Activated CD4-positive, alpha-beta memory T cell treated with anti-CD3 and anti-CD28 coated beads, Interleukin-2, amount 10 ng/mL, durations not matched to agents 7 days and 5 days (primary cell): ENCODE data around the gene SLC4A4. TPM values are rescaled to one million over a fixed set of nuclear protein-coding genes. Genes with fewer than 3 reads are reported as not detected.
"Not testable (repeated sequence)": the region's sequence is repeated elsewhere in the genome, so short reads cannot be mapped to it uniquely, and the experiment has no call there.

Source experiments
- CTCF ChIA-PET: fragments of 350-600 bp; sonication (Branson Sonifier 250); formaldehyde crosslinking; loops from one replicate; lab custom pipeline; 2021; ENCODE audit warnings: antibody characterized with exemption, inconsistent platforms; lab: Charles Lee
- POLR2A ChIA-PET: fragments of 350-600 bp; sonication (Branson Sonifier 250); formaldehyde crosslinking; loops from one replicate; lab custom pipeline; 2021; ENCODE audit warnings: antibody characterized with exemption; lab: Charles Lee
- DNase-seq: peaks from one replicate; pipeline ENCODE4 v3.0.0-alpha.2; 2020
- H3K27ac Mint-ChIP-seq: one replicate; pipeline ENCODE4 v1.8.0; 2021; ENCODE audit warnings: mild to moderate bottlenecking, mixed read lengths
- H3K27me3 Mint-ChIP-seq: one replicate; pipeline ENCODE4 v1.8.0; 2021; ENCODE audit warnings: mixed read lengths
- H3K36me3 Mint-ChIP-seq: one replicate; pipeline ENCODE4 v1.8.0; 2021; ENCODE audit warnings: low read depth, mixed read lengths
- H3K4me1 Mint-ChIP-seq: one replicate; pipeline ENCODE4 v1.8.0; 2021; ENCODE audit warnings: mixed read lengths
- H3K4me3 Mint-ChIP-seq: one replicate; pipeline ENCODE4 v1.8.0; 2021; ENCODE audit warnings: mild to moderate bottlenecking, mixed read lengths
- H3K9me3 Mint-ChIP-seq: one replicate; pipeline ENCODE4 v1.8.0; 2021; ENCODE audit warnings: mixed read lengths
- total RNA-seq, 2 experiments: library from RNA; stranded (reverse); gene quantifications; one replicate each; pipeline ENCODE4 v1.2.3, GENCODE V29; 2021

SLC4A4 gene
- total RNA-seq, 2 experiments from 2014 or later = 2.3 to 3.1 TPM

- Mint-ChIP-seq H3K27ac (no peak overlapping the region), H3K9me3 (no peaks in the 10 kb centered on the region), H3K27me3 (no peaks in the 10 kb centered on the region), H3K36me3 (no peaks in the 10 kb centered on the region), H3K4me3 (no peak overlapping the region), H3K4me1 (no peaks in the 10 kb centered on the region)
- ChIA-PET POLR2A (no interaction called here), CTCF (no interaction called here)
- DNase-seq = no peak
Observed at GRCh38 chr4:71400810-71401209, 62.0 kb downstream of the SLC4A4 start.

GRCh38 chr4:71402616-71403015, 63.8 kb downstream of the SLC4A4 start:
- no peaks in the 10 kb centered on the region for H3K36me3 Mint-ChIP-seq
- ChIA-PET CTCF (no interaction called here), POLR2A (no interaction called here)
- no peak overlapping the region for H3K4me3 Mint-ChIP-seq
- DNase-seq = no peak
- H3K9me3 Mint-ChIP-seq = no peaks in the 10 kb centered on the region
- no peak overlapping the region for H3K27ac Mint-ChIP-seq
- H3K27me3 Mint-ChIP-seq = no peaks in the 10 kb centered on the region
- no peaks in the 10 kb centered on the region for H3K4me1 Mint-ChIP-seq

GRCh38 chr4:71404049-71404448, 65.2 kb downstream of the SLC4A4 start:
- DNase-seq = no peak
- Mint-ChIP-seq H3K4me3 (no peak overlapping the region), H3K27ac (no peak overlapping the region), H3K4me1 (no peaks in the 10 kb centered on the region), H3K36me3 (peaks cover under 1% of the 10 kb centered on the region), H3K9me3 (peaks cover 7% of the 10 kb centered on the region), H3K27me3 (no peaks in the 10 kb centered on the region)
- CTCF ChIA-PET = no interaction called here
- POLR2A ChIA-PET = no interaction called here

GRCh38 chr4:71405791-71406190, 67.0 kb downstream of the SLC4A4 start:
- H3K9me3 Mint-ChIP-seq = peaks cover 10% of the 10 kb centered on the region
- H3K4me1 Mint-ChIP-seq = no peaks in the 10 kb centered on the region
- H3K27me3 Mint-ChIP-seq = no peaks in the 10 kb centered on the region
- no peak for DNase-seq
- ChIA-PET CTCF (interaction anchor here (0.7 kb wide), 1 partner anchor 672 kb away, joined by 3 read pairs; no protein-coding TSS in a partner anchor), POLR2A (no interaction called here)
- H3K36me3 Mint-ChIP-seq = peaks cover 2% of the 10 kb centered on the region
- H3K27ac Mint-ChIP-seq = no peak overlapping the region
- H3K4me3 Mint-ChIP-seq = no peak overlapping the region

GRCh38 chr4:71406459-71406963, 67.7 kb downstream of the SLC4A4 start:
- Mint-ChIP-seq H3K9me3 (peaks cover 10% of the 10 kb centered on the region), H3K27ac (no peak overlapping the region), H3K4me1 (no peaks in the 10 kb centered on the region), H3K27me3 (no peaks in the 10 kb centered on the region), H3K4me3 (no peak overlapping the region), H3K36me3 (peaks cover 2% of the 10 kb centered on the region)
- POLR2A ChIA-PET = no interaction called here
- no peak for DNase-seq
- CTCF ChIA-PET = interaction anchor here (0.7 kb wide), 1 partner anchor 672 kb away, joined by 3 read pairs; no protein-coding TSS in a partner anchor

GRCh38 chr4:71408961-71409360, 70.1 kb downstream of the SLC4A4 start:
- H3K27me3 Mint-ChIP-seq, H3K4me1 Mint-ChIP-seq, POLR2A ChIA-PET, DNase-seq, H3K27ac Mint-ChIP-seq, H3K36me3 Mint-ChIP-seq, CTCF ChIA-PET, H3K9me3 Mint-ChIP-seq, H3K4me3 Mint-ChIP-seq: not testable (repeated sequence)

GRCh38 chr4:71411981-71412380, 73.2 kb downstream of the SLC4A4 start:
- Mint-ChIP-seq H3K27ac (no peak overlapping the region), H3K4me3 (no peak overlapping the region), H3K27me3 (no peaks in the 10 kb centered on the region), H3K4me1 (no peaks in the 10 kb centered on the region), H3K9me3 (peaks cover 10% of the 10 kb centered on the region), H3K36me3 (peaks cover 2% of the 10 kb centered on the region)
- CTCF ChIA-PET = no interaction called here
- POLR2A ChIA-PET = no interaction called here
- no peak for DNase-seq

GRCh38 chr4:71415491-71415890, 76.7 kb downstream of the SLC4A4 start:
- Mint-ChIP-seq H3K4me1 (no peaks in the 10 kb centered on the region), H3K4me3 (no peak overlapping the region), H3K27ac (no peak overlapping the region), H3K27me3 (no peaks in the 10 kb centered on the region), H3K9me3 (no peaks in the 10 kb centered on the region), H3K36me3 (no peaks in the 10 kb centered on the region)
- CTCF ChIA-PET = no interaction called here
- POLR2A ChIA-PET = no interaction called here
- DNase-seq = no peak

GRCh38 chr4:71417150-71417549, 78.3 kb downstream of the SLC4A4 start:
- Mint-ChIP-seq H3K27me3 (no peaks in the 10 kb centered on the region), H3K4me1 (no peaks in the 10 kb centered on the region), H3K4me3 (no peak overlapping the region), H3K9me3 (peaks cover 2% of the 10 kb centered on the region), H3K36me3 (no peaks in the 10 kb centered on the region), H3K27ac (no peak overlapping the region)
- POLR2A ChIA-PET = no interaction called here
- CTCF ChIA-PET = no interaction called here
- DNase-seq = no peak

GRCh38 chr4:71426381-71427042, 87.7 kb downstream of the SLC4A4 start:
- no peak overlapping the region for H3K27ac Mint-ChIP-seq
- ChIA-PET CTCF (no interaction called here), POLR2A (no interaction called here)
- H3K36me3 Mint-ChIP-seq = no peaks in the 10 kb centered on the region
- no peaks in the 10 kb centered on the region for H3K4me1 Mint-ChIP-seq
- H3K9me3 Mint-ChIP-seq = peaks cover under 1% of the 10 kb centered on the region
- no peak for DNase-seq
- H3K27me3 Mint-ChIP-seq = no peaks in the 10 kb centered on the region
- no peak overlapping the region for H3K4me3 Mint-ChIP-seq

- Mint-ChIP-seq H3K27ac (no peak overlapping the region), H3K9me3 (no peaks in the 10 kb centered on the region), H3K4me3 (no peak overlapping the region), H3K27me3 (no peaks in the 10 kb centered on the region), H3K4me1 (no peaks in the 10 kb centered on the region), H3K36me3 (no peaks in the 10 kb centered on the region)
- POLR2A ChIA-PET = no interaction called here
- DNase-seq = no peak
- CTCF ChIA-PET = no interaction called here
Observed at GRCh38 chr4:71429106-71429505, 90.3 kb downstream of the SLC4A4 start.

- DNase-seq = no peak
- no peaks in the 10 kb centered on the region for H3K36me3 Mint-ChIP-seq
- H3K4me1 Mint-ChIP-seq = no peaks in the 10 kb centered on the region
- CTCF ChIA-PET = no interaction called here
- POLR2A ChIA-PET = no interaction called here
- no peak overlapping the region for H3K27ac Mint-ChIP-seq
- no peaks in the 10 kb centered on the region for H3K27me3 Mint-ChIP-seq
- no peak overlapping the region for H3K4me3 Mint-ChIP-seq
- H3K9me3 Mint-ChIP-seq = no peaks in the 10 kb centered on the region
Observed at GRCh38 chr4:71429962-71430361, 91.1 kb downstream of the SLC4A4 start.

- Mint-ChIP-seq H3K9me3 (no peaks in the 10 kb centered on the region), H3K27ac (no peak overlapping the region), H3K27me3 (no peaks in the 10 kb centered on the region), H3K4me3 (no peak overlapping the region), H3K4me1 (no peaks in the 10 kb centered on the region), H3K36me3 (no peaks in the 10 kb centered on the region)
- DNase-seq = no peak
- ChIA-PET POLR2A (no interaction called here), CTCF (no interaction called here)
Observed at GRCh38 chr4:71430609-71431008, 91.8 kb downstream of the SLC4A4 start.

- H3K27me3 Mint-ChIP-seq = no peaks in the 10 kb centered on the region
- H3K27ac Mint-ChIP-seq = no peak overlapping the region
- ChIA-PET POLR2A (no interaction called here), CTCF (no interaction called here)
- H3K4me1 Mint-ChIP-seq = no peaks in the 10 kb centered on the region
- DNase-seq = no peak
- H3K9me3 Mint-ChIP-seq = no peaks in the 10 kb centered on the region
- no peak overlapping the region for H3K4me3 Mint-ChIP-seq
- H3K36me3 Mint-ChIP-seq = no peaks in the 10 kb centered on the region
Observed at GRCh38 chr4:71440612-71441011, 101.8 kb downstream of the SLC4A4 start.
